Endothelial cell of umbilical vein (primary cell): ENCODE data around the gene NPPA. TPM values are rescaled to one million over a fixed set of nuclear protein-coding genes. Genes with fewer than 3 reads are reported as not detected.

Experiments used
- BruUV-seq: library from RNA; stranded (reverse); fragments of 400-500 nt; replicated peaks from 2 replicates; lab custom pipeline; 2021; lab: Mats Ljungman, UMichigan
- CTCF ChIA-PET: fragments of 300-600, 350-600 bp; sonication (Branson Sonifier 250); formaldehyde crosslinking; loops from one replicate; lab custom pipeline; 2021; ENCODE audit warnings: antibody characterized with exemption, inconsistent platforms; lab: Charles Lee
- POLR2A ChIA-PET: fragments of 300-600, 350-600 bp; sonication (Branson Sonifier 250); formaldehyde crosslinking; loops from one replicate; lab custom pipeline; 2021; ENCODE audit warnings: antibody characterized with exemption, inconsistent platforms; lab: Charles Lee
- DNase-seq: peaks from one replicate; pipeline ENCODE4 v3.0.0-alpha.2; 2011; ENCODE audit warnings: low read depth, low spot score
- FAIRE-seq: peaks from 2 replicates; lab custom pipeline; 2011; peaks lifted over from hg19 to GRCh38; lab: Jason Lieb, UNC
- H2AFZ ChIP-seq: 2 replicates; pipeline ENCODE4 v1.6.0; 2012; ENCODE audit warnings: low read depth, low read length, control low read depth, inconsistent platforms
- H3K27ac ChIP-seq: 2 replicates; pipeline ENCODE4 v1.5.1; 2011; ENCODE audit warnings: low read depth, mild to moderate bottlenecking, control low read depth, low read length, moderate library complexity; ENCODE audit not compliant: insufficient read depth
- H3K27me3 ChIP-seq, 2 experiments: 2 replicates each; pipeline versions ENCODE4 v1.6.0 to v1.6.1; 2011; ENCODE audit warnings: low read length in 2 of 2, mixed read lengths in 1 of 2; ENCODE audit not compliant: control insufficient read depth in 2 of 2, insufficient read depth in 2 of 2
- H3K36me3 ChIP-seq, 2 experiments: 2 replicates in 1 of 2; 3 replicates in 1 of 2; pipeline ENCODE4 v1.5.1; 2011; ENCODE audit warnings: low read length in 2 of 2, mild to moderate bottlenecking in 1 of 2, moderate library complexity in 1 of 2; ENCODE audit not compliant: control insufficient read depth in 2 of 2, insufficient read depth in 2 of 2; ENCODE audit errors: extremely low read depth in 1 of 2
- H3K4me1 ChIP-seq: 3 replicates; pipeline ENCODE4 v1.5.1; 2011; ENCODE audit warnings: mild to moderate bottlenecking, low read length; ENCODE audit not compliant: control insufficient read depth, insufficient read depth; ENCODE audit errors: extremely low read depth
- H3K4me2 ChIP-seq: 2 replicates; pipeline ENCODE4 v1.6.1; 2011; ENCODE audit warnings: low read length, control low read depth, mixed read lengths; ENCODE audit not compliant: insufficient read depth
- H3K4me3 ChIP-seq, 3 experiments: fragments of 200-600 bp in 1 of 3; sonication (generic), shearing (Covaris generic) in 1 of 3; replicated peaks in 1 of 3; 2 replicates each; pipeline ENCODE4 v1.5.1; 2011 to 2016; ENCODE audit warnings: control low read depth in 3 of 3, low read length in 3 of 3, mild to moderate bottlenecking in 2 of 3, inconsistent platforms in 1 of 3, low read depth in 1 of 3, moderate library complexity in 1 of 3; ENCODE audit not compliant: insufficient read depth in 1 of 3
- H3K79me2 ChIP-seq: 2 replicates; pipeline ENCODE4 v1.6.0; 2012; ENCODE audit warnings: low read length, inconsistent platforms; ENCODE audit not compliant: control insufficient read depth, insufficient read depth
- H3K9ac ChIP-seq: replicated peaks from 2 replicates; pipeline ENCODE3; 2011; ENCODE audit warnings: low read length, control low read depth; ENCODE audit not compliant: insufficient read depth; ENCODE audit errors: extremely low read depth
- H3K9me1 ChIP-seq: replicated peaks from 3 replicates; pipeline ENCODE4 v1.6.0; 2011; ENCODE audit warnings: mild to moderate bottlenecking, low read length; ENCODE audit not compliant: control insufficient read depth, insufficient read depth; ENCODE audit errors: extremely low read depth
- H3K9me3 ChIP-seq: replicated peaks from 2 replicates; pipeline ENCODE4 v1.5.1; 2012; ENCODE audit warnings: low read length, inconsistent platforms; ENCODE audit not compliant: control insufficient read depth, insufficient read depth
- H4K20me1 ChIP-seq: replicated peaks from 2 replicates; pipeline ENCODE3; 2011; ENCODE audit warnings: mild to moderate bottlenecking, low read length; ENCODE audit not compliant: control insufficient read depth, insufficient read depth; ENCODE audit errors: extremely low read depth
- EZH2 ChIP-seq: IDR thresholded peaks from 2 replicates; pipeline ENCODE4 v1.6.1; 2012; ENCODE audit warnings: borderline replicate concordance, low read depth, mild to moderate bottlenecking, moderate library complexity, low read length, inconsistent platforms; ENCODE audit not compliant: severe bottlenecking
- FOS ChIP-seq: IDR thresholded peaks from 2 replicates; pipeline ENCODE4 v1.6.1; 2011; ENCODE audit warnings: mild to moderate bottlenecking, low read length, moderate library complexity, borderline replicate concordance; ENCODE audit not compliant: insufficient read depth
- GATA2 ChIP-seq: IDR thresholded peaks from 2 replicates; pipeline ENCODE4 v1.7.0; 2011; ENCODE audit warnings: low read depth, mild to moderate bottlenecking, moderate library complexity, mixed read lengths, low read length; ENCODE audit not compliant: insufficient read length, insufficient read depth
- JUN ChIP-seq: IDR thresholded peaks from 2 replicates; pipeline ENCODE4 v1.6.1; 2011; ENCODE audit warnings: borderline replicate concordance, low read depth; ENCODE audit not compliant: insufficient read length, insufficient read depth
- MYC ChIP-seq: IDR thresholded peaks from one replicate; pipeline ENCODE4 v1.6.1; 2011; ENCODE audit warnings: mild to moderate bottlenecking, low read depth, low read length
- POLR2A ChIP-seq: IDR thresholded peaks from 2 replicates; pipeline ENCODE4 v1.6.1; 2012; ENCODE audit warnings: low read depth, mild to moderate bottlenecking, control low read depth, low read length
- POLR2AphosphoS5 ChIP-seq: IDR thresholded peaks from 2 replicates; pipeline ENCODE4 v1.6.1; 2012; ENCODE audit warnings: low read depth, mild to moderate bottlenecking, control low read depth, low read length, moderate library complexity; ENCODE audit not compliant: insufficient read depth
- dilution Hi-C: fragments of 300-500 bp; cut with MboI; formaldehyde crosslinking; loops from one replicate; pipeline ENCODE4 v1.15.0; 2019; ENCODE audit warnings: low sequenced_read_pairs; ENCODE audit not compliant: extremely low pct_ligation_motif_present
- intact Hi-C: fragments of 100-400 bp; cut with micrococcal nuclease; formaldehyde crosslinking; loops from one replicate; pipeline ENCODE4 v1.10.0; 2022
- polyA plus RNA-seq, 4 experiments: library from polyadenylated mRNA; depleted of rRNA in 3 of 4; stranded (reverse) in 3 of 4; unstranded in 1 of 4; fragments of >200 nt; gene quantifications; 2 replicates each; pipeline versions ENCODE4 v1.2.1 to v1.2.3, GENCODE V29; 2011 to 2012; ENCODE audit warnings: missing spikeins in 1 of 4
- total RNA-seq: library from RNA; stranded (reverse); gene quantifications from 2 replicates; pipeline ENCODE4 v1.2.3, GENCODE V29; 2021
- TF ChIP-seq, protein P1 (sequence below): IDR thresholded peaks from 2 replicates; pipeline ENCODE4 v1.6.1; 2011; ENCODE audit not compliant: insufficient read depth, insufficient read length
- TF ChIP-seq, protein P2 (sequence below), 2 donors: IDR thresholded peaks; 1 replicate in 1 of 2; 2 replicates in 1 of 2; pipeline ENCODE4 v1.5.1; 2011; ENCODE audit warnings: low read length in 2 of 2, mild to moderate bottlenecking in 2 of 2, moderate library complexity in 2 of 2, control low read depth in 1 of 2, inconsistent platforms in 1 of 2, low read depth in 1 of 2; ENCODE audit not compliant: insufficient read depth in 1 of 2; ENCODE audit errors: extremely low read depth in 1 of 2

The NPPA gene
- total and polyA plus RNA-seq, 2 donors (not counting 3 experiments of a cell fraction or from before 2014, with no cell fraction given) = not detected

DNA sequence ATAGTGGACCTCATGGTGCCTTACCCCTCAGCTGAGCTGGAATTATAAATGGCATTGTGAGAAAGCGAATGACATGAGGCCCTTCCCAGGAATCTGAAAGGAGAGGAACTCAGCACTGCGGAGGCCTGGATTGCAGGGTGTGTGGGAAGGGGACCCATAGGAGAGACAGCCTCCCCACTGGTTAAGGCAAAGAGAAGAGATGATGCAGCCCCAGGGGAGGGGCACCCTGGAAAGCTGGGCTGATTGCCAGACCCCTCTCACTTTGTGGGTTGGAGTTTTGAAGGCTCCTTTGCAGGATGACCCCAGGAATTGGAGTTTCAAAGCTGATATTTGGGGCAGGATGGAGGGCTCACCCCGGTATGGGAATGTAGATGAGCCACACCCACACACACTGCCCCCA, 9.1 kb upstream of the NPPA start:
- dilution Hi-C loops (no loop called here), intact Hi-C loops (no loop called here)
- POLR2A ChIA-PET = no interaction called here
- Histone ChIP-seq H3K27me3 (peaks cover 18 to 20% of the 10 kb centered on the region in 2 experiments), H3K4me3 (no peak overlapping the region), H3K4me1 (no peaks in the 10 kb centered on the region), H2AFZ (no peak overlapping the region), H3K27ac (no peak overlapping the region), H3K36me3 (no peaks in the 10 kb centered on the region), H3K79me2 (no peaks in the 10 kb centered on the region), H3K9ac (no peak overlapping the region), H3K9me1 (no peaks in the 10 kb centered on the region), H4K20me1 (no peaks in the 10 kb centered on the region), H3K4me2 (no peak overlapping the region), H3K9me3 (no peaks in the 10 kb centered on the region)
- TF ChIP-seq POLR2AphosphoS5 = no peak
- TF ChIP-seq FOS = no peak
- no peak for TF ChIP-seq POLR2A
- CTCF ChIA-PET = interaction anchor here (1.4 to 1.6 kb wide), 2 partner anchors 15 to 18 kb away, joined by 3 to 5 read pairs; no protein-coding TSS in a partner anchor
- FAIRE-seq (no peak), DNase-seq (no peak)
- no TSS peak for BruUV-seq

DNA sequence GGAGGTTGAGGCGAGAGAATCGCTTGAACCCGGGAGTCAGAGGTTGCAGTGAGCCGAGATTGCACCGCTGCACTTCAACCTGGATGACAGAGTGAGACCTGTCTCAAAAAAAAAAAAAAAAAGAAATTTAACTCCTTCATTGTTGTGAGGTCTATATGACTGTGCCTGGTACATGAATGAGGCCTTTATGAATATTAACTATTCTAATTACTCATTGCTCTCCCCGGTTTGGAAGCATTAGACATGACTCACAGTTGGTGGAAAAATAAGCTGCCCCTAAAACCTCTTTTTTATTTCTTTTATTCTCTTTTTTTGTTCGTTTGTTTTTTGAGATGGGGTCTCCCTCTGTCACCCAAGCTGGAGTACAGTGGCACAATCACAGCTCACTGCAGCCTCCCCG, 7.8 kb upstream of the NPPA start:
- Histone ChIP-seq H3K9ac (no peak overlapping the region), H3K9me1 (no peaks in the 10 kb centered on the region), H3K4me1 (no peaks in the 10 kb centered on the region), H3K36me3 (no peaks in the 10 kb centered on the region), H3K4me2 (no peak overlapping the region), H4K20me1 (no peaks in the 10 kb centered on the region), H3K27ac (no peak overlapping the region), H2AFZ (no peak overlapping the region), H3K9me3 (no peaks in the 10 kb centered on the region), H3K27me3 (peaks cover 16 to 18% of the 10 kb centered on the region in 2 experiments), H3K4me3 (no peak overlapping the region), H3K79me2 (no peaks in the 10 kb centered on the region)
- no TSS peak for BruUV-seq
- ChIA-PET POLR2A (no interaction called here), CTCF (interaction anchor here (1.0 to 1.6 kb wide), 3 partner anchors 9 to 36 kb away, joined by 3 to 5 read pairs (median 5); no protein-coding TSS in a partner anchor)
- TF ChIP-seq EZH2 (no peak), POLR2AphosphoS5 (no peak), POLR2A (no peak), FOS (no peak), GATA2 (no peak), JUN (no peak), MYC (no peak)
- TF ChIP-seq, protein P1, sequence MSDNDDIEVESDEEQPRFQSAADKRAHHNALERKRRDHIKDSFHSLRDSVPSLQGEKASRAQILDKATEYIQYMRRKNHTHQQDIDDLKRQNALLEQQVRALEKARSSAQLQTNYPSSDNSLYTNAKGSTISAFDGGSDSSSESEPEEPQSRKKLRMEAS = no peak
- TF ChIP-seq, protein P2, sequence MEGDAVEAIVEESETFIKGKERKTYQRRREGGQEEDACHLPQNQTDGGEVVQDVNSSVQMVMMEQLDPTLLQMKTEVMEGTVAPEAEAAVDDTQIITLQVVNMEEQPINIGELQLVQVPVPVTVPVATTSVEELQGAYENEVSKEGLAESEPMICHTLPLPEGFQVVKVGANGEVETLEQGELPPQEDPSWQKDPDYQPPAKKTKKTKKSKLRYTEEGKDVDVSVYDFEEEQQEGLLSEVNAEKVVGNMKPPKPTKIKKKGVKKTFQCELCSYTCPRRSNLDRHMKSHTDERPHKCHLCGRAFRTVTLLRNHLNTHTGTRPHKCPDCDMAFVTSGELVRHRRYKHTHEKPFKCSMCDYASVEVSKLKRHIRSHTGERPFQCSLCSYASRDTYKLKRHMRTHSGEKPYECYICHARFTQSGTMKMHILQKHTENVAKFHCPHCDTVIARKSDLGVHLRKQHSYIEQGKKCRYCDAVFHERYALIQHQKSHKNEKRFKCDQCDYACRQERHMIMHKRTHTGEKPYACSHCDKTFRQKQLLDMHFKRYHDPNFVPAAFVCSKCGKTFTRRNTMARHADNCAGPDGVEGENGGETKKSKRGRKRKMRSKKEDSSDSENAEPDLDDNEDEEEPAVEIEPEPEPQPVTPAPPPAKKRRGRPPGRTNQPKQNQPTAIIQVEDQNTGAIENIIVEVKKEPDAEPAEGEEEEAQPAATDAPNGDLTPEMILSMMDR (IDR thresholded peaks at IDR 0.05; ENCODE audit: extremely low read depth in 1 of 2, insufficient read depth in 1 of 2, low read depth in 1 of 2, low read length in 2 of 2) = no peak
- FAIRE-seq (no peak), DNase-seq (no peak)
- dilution Hi-C loops = no loop called here
- intact Hi-C loops = no loop called here
